Stimulated activated CD4-positive, alpha-beta T cell treated with anti-CD3 and anti-CD28 coated beads, Interleukin-15, amount 100 ng/mL, for 24 hours (primary cell): ENCODE data around the gene LRRC55.
"Not testable (repeated sequence)": the region's sequence is repeated elsewhere in the genome, so short reads cannot be mapped to it uniquely, and the experiment has no call there.

Experiments
- DNase-seq: peaks from one replicate; pipeline ENCODE4 v3.0.0-alpha.2; 2020

The LRRC55 gene

GRCh38 chr11:57162179-57162898 is 19.4 kb upstream of the LRRC55 start:
- DNase-seq = no peak

GRCh38 chr11:57163160-57163868 is 18.4 kb upstream of the LRRC55 start:
- no peak for DNase-seq

- DNase-seq = no peak
Measured at GRCh38 chr11:57164317-57164716, 17.4 kb upstream of the LRRC55 start.

GRCh38 chr11:57167125-57167846 is 14.5 kb upstream of the LRRC55 start:
- DNase-seq = no peak

GRCh38 chr11:57169732-57170313 is 11.9 kb upstream of the LRRC55 start:
- not testable (repeated sequence) for DNase-seq

GRCh38 chr11:57172031-57172430 is 9.7 kb upstream of the LRRC55 start:
- DNase-seq = no peak

- DNase-seq = no peak
Measured at GRCh38 chr11:57174656-57175055, 7.1 kb upstream of the LRRC55 start.

GRCh38 chr11:57175478-57175877 is 6.3 kb upstream of the LRRC55 start:
- DNase-seq = no peak

- no peak for DNase-seq
Measured at GRCh38 chr11:57178334-57178733, 3.4 kb upstream of the LRRC55 start.

GRCh38 chr11:57179681-57180080 is 2.1 kb upstream of the LRRC55 start:
- no peak for DNase-seq

GRCh38 chr11:57180081-57180561 is 1.6 kb upstream of the LRRC55 start:
- DNase-seq = no peak

- DNase-seq = no peak
Measured at GRCh38 chr11:57180964-57181363, 789 bp upstream of the LRRC55 start.

- DNase-seq = no peak
Measured at GRCh38 chr11:57182896-57183295, 1.1 kb downstream of the LRRC55 start.

- no peak for DNase-seq
Measured at GRCh38 chr11:57190548-57190947, 8.8 kb downstream of the LRRC55 start.

GRCh38 chr11:57191311-57192219 is 9.8 kb downstream of the LRRC55 start:
- no peak for DNase-seq

- no peak for DNase-seq
Measured at GRCh38 chr11:57192316-57192715, 10.6 kb downstream of the LRRC55 start.

- DNase-seq = no peak
Measured at GRCh38 chr11:57196596-57196995, 14.8 kb downstream of the LRRC55 start.

- no peak for DNase-seq
Measured at GRCh38 chr11:57197762-57198161, 16.0 kb downstream of the LRRC55 start.

- DNase-seq = no peak
Measured at GRCh38 chr11:57199330-57199729, 17.6 kb downstream of the LRRC55 start.

GRCh38 chr11:57200917-57201316 is 19.2 kb downstream of the LRRC55 start:
- DNase-seq = no peak

- no peak for DNase-seq
Measured at GRCh38 chr11:57202281-57202680, 20.5 kb downstream of the LRRC55 start.

GRCh38 chr11:57203359-57203758 is 21.6 kb downstream of the LRRC55 start:
- DNase-seq = no peak
